IPS-20b (cell line): ENCODE measurements around the gene CEND1.
"Not testable (repeated sequence)": the region's sequence is repeated elsewhere in the genome, so short reads cannot be mapped to it uniquely, and the experiment has no call there.

Source experiments
- H3K27ac ChIP-seq: one replicate; pipeline ENCODE4 v1.5.1; 2013; ENCODE audit warnings: low read length
- H3K27me3 ChIP-seq: 2 replicates; pipeline ENCODE4 v1.6.1; 2013; ENCODE audit warnings: mild to moderate bottlenecking, low read length, inconsistent platforms; ENCODE audit not compliant: insufficient read depth
- H3K36me3 ChIP-seq: 2 replicates; pipeline ENCODE4 v1.6.1; 2013; ENCODE audit warnings: low read depth, mild to moderate bottlenecking, inconsistent platforms, low read length, moderate library complexity; ENCODE audit not compliant: insufficient read depth
- H3K4me1 ChIP-seq: 2 replicates; pipeline ENCODE4 v1.6.1; 2013; ENCODE audit warnings: mild to moderate bottlenecking, control low read depth, inconsistent platforms, low read length, moderate library complexity; ENCODE audit not compliant: insufficient read depth
- H3K4me3 ChIP-seq: 2 replicates; pipeline ENCODE4 v1.5.1; 2013; ENCODE audit warnings: mild to moderate bottlenecking, low read length, inconsistent platforms
- H3K9ac ChIP-seq: 2 replicates; pipeline ENCODE4 v1.6.1; 2013; ENCODE audit warnings: low read depth, mild to moderate bottlenecking, inconsistent platforms, low read length, moderate library complexity
- H3K9me3 ChIP-seq: 2 replicates; pipeline ENCODE4 v1.6.1; 2013; ENCODE audit warnings: mild to moderate bottlenecking, low read depth, low read length, inconsistent platforms; ENCODE audit not compliant: insufficient read depth

Gene CEND1

DNA sequence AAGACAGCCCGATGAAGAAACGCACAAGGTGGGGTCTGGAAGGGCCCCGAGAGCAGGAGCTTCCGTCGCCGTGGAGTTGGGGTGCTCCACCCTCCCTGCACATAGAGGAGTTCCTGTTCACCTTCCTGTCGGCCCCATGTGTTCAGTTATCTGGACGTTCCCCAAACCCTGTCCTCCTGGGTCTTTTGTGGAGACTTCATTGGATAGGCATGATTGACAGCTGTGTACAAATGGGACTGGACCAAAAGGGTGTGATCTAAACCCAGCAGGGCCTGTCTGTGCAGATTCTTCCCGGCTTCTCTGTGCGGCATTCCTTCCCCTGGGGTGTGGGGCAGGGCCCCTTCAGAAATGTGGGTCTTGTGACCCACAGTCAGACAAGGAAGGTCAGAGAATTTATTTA lies 52.0 kb downstream of the CEND1 start:
- H3K9ac ChIP-seq, H3K9me3 ChIP-seq, H3K36me3 ChIP-seq, H3K27me3 ChIP-seq, H3K4me1 ChIP-seq, H3K27ac ChIP-seq, H3K4me3 ChIP-seq: not testable (repeated sequence)

DNA sequence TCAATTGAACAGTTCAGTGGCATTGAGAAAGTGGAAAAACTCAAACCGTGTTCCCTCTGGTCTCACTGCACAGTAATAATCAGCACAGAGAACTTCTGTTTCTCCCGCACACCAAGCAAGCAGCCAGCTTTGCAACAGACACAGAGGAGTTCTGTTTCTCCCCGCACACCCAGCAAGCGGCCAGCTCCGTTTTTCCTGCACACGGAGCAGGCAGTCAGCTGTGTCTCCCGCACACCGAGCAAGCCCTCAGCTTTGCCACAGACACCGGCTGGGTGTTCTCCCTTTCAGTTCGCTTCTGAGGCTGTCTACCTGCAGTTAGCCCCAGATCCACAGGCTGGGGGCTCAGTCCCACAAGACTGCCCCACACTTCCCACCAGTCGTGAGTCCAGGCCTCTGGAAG lies 52.5 kb downstream of the CEND1 start:
- no peaks in the 10 kb centered on the region for H3K4me1 ChIP-seq
- no peak overlapping the region for H3K27ac ChIP-seq
- no peaks in the 10 kb centered on the region for H3K36me3 ChIP-seq
- no peak overlapping the region for H3K4me3 ChIP-seq
- no peak overlapping the region for H3K9ac ChIP-seq
- no peaks in the 10 kb centered on the region for H3K9me3 ChIP-seq
- no peaks in the 10 kb centered on the region for H3K27me3 ChIP-seq
